GM18873 (cell line): ENCODE measurements around the gene GALNT17.
"Not testable (repeated sequence)": the region's sequence is repeated elsewhere in the genome, so short reads cannot be mapped to it uniquely, and the experiment has no call there.

Experiments
- ATAC-seq: cut with Tn5 transposase; IDR thresholded peaks from one replicate; pipeline ENCODE4 v1.9.1; 2021; ENCODE audit warnings: mild to moderate bottlenecking, moderate library complexity, moderate number of reproducible peaks; ENCODE audit not compliant: unreplicated experiment, low FRiP score

GALNT17 gene

DNA sequence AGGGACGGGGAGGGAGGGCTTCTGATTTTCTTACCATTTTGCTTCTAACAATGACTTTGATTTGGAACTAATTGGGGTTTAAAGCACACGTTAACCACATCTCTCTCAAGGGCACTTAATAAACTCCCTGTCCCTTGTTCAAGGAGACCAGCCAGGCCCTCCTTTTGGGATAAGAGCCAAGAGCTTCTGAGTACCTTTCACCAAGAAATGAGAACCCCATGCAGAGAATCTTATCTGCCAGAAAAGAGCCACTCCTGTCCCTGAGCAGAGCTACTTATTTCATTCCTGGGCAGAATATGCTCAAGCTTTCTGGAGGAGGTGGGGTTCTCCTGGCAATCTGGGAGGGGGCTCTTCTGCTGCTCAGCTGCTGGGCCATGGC lies 574.6 kb downstream of the GALNT17 start:
- no peak for ATAC-seq

DNA sequence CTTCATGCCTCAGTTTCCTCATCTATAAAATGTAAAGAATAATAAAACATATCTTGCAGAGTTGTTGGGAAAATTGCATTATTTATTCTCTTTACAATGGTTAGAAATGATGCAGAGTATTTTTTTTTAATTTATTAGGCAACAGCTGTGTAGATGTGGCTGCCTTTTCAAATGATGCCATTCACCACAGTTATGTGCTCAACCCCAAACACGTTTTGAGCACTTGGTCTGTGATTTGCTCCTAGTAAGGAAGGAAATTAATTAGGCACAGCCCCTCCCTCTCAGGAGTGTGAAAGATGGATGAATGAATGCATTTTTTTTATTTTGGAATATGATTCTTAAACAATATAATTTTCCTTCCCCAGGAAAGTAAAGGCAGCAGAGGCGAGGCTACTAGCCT lies 575.1 kb downstream of the GALNT17 start:
- no peak for ATAC-seq

DNA sequence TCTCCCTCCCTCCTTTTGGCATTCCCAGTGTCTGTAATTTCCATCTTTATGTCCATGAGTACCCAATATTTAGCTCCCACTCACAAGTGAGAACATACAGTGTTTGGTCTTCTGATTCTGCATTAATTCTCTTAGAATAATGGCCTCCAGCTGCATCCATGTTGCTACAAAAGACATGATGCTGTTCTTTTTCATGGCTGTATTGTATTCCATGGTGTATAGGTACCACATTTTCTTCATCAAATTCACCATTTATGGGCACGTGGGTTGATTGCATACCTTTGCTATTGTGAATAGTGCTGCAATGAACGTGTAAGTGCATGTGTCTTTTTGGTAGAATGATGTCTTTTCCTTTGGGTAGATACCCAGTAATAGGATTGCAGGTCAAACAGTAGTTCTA lies 576.8 kb downstream of the GALNT17 start:
- no peak for ATAC-seq

DNA sequence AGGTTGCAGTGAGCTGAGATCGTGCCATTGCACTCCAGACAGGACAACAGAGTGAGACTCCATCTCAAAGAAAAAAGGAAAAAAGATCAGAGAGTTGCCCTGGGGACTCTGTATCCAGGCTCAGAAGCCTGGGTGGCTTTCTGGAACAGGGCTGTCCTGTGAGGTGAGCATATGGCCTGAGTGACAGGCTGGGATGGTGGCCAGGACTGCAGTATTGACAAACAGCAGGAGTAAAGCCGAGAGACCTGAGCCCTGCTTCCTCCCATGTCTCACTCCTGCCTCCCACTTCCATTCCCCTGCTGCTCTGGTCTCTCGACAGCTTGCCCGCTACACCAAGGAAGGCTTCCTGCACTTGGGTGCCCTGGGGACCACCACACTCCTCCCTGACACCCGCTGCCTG lies 578.5 kb downstream of the GALNT17 start:
- no peak for ATAC-seq

DNA sequence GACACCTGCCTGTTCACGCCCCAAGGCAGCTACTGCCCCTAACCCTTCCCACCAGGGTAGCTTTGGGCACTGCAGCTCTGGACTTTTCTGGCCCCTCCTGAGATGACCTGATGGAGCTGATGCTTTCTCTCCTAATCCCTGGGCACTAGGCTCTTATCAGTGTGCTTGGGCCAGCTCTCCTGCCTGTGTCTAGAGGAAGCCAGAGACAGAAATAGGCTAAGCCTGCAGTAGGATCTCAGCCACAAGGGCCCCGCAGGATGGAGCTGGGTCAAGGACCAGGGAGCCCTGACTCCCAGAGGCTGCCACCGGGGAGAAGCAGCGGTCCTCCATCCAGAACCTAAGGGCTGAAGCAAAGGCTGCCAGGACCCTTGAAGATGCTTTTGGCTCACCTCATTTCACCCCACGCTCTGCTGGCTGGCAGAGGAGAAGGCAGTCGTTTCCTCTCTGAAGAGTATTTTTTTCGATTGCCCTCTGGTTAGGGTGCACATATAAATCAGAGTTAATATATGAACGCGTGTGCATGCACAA lies 580.8 kb downstream of the GALNT17 start:
- ATAC-seq = no peak

DNA sequence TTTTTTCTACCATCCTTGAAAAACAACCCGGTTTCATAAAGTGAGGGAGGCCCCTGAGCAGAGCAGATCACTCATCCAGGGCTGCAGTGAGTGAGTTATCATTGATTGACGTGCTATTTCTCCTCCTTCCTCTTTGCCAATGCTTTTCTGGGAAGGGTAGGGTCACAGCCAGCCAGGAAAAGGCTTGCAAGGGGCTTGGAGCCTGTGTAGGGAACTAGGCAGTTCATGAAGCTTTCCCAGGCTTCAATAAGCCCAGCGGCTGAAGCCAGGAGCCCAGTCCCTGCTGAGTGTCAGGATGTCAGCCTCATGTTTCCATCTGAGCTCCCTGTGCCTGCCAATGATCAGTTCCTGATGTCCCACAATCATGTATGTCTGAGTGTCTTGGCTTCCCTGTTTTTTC lies 584.7 kb downstream of the GALNT17 start:
- no peak for ATAC-seq

DNA sequence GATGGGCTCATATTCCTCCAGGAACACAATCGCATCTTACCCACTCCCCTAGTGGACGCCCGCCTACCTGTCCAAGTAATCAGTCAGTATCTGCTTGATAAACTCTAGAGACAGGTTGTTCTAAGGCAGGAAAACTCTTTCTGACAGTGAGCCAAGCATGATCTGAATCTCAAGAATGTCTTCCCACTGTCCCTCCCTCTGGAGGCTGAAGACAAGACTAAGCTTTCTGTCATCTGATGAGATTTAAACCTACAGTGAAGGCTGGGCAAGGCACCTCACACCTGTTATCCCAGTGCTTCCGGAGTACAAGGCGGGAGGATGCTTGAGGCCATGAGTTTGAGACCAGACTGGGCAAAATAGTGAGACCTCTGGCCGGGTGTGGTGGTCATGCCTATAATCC lies 586.6 kb downstream of the GALNT17 start:
- ATAC-seq = no peak

DNA sequence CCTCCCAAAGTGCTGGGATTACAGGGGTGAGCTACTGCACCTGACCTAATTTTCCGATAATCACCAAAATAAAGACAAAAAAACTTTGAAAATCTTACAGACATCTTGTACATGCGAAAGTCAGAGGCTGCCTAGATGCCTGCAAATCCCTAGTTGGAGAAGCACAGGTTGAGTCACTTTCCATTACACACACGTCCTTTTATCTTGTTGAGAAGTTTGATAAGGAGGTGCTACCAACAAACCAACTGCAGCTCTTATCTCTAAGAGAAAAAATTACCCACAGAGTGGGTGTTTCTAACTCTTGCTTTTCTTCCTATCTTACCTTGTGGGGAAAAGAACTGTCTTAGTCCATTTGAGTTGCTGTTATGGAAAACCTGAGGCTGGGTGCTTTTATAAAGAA lies 589.8 kb downstream of the GALNT17 start:
- ATAC-seq = no peak

DNA sequence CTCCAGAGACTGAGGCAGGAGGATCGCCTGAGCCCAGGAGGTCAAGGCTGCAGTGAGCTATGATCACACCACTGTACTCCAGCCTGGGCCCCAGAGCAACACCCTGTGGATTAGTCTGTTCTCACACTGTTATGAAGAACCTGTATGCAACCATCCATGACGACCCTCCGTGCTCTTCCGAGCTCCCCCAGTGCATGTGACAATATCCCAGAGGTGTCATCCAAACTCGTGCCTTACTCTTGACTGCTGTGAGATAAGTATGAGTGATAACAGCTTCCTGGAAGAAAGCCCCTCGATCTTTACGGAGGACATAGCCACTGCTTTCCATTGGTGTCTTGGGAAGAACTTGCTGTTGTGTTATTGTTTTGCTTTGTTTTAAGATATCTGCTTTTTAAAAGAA lies 591.9 kb downstream of the GALNT17 start:
- no peak for ATAC-seq

DNA sequence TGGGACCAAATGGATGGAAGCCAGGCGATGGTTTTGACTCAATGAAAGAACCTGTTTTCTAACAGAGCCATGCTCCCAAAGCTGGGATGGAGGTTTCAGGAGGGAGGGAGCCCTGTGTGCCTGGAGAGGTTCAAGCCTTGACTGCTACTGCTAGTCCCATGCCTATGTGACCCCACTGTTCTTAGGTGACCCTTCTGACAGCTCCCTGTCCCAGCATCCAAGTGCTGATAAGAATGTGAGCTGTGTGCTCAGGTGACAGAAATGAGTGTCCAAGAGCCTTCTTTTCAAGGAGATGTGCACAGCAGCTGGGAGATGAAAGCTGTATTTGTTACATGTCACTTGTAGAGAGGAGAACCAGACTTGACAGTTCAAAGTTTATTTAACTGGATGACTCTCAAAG lies 595.4 kb downstream of the GALNT17 start:
- ATAC-seq = no peak

DNA sequence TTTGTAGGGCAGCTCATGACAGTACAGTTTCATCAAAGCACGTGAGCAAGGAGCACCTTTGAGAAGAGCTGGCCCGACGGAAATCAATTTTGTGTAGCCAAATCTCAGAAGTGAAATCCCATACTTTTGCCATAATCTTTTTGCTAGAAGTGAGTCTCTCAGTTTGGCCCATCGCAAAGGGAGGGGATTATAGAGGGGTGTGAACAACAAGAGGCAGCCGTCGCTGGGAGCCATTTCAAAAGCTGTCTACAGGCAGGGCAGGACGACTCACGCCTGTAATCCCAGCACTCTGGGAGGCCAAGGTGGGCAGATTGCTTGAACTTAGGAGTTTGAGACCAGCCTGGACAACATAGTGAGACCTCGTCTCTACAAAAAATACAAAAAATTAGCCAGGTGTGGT lies 599.8 kb downstream of the GALNT17 start:
- ATAC-seq = no peak

DNA sequence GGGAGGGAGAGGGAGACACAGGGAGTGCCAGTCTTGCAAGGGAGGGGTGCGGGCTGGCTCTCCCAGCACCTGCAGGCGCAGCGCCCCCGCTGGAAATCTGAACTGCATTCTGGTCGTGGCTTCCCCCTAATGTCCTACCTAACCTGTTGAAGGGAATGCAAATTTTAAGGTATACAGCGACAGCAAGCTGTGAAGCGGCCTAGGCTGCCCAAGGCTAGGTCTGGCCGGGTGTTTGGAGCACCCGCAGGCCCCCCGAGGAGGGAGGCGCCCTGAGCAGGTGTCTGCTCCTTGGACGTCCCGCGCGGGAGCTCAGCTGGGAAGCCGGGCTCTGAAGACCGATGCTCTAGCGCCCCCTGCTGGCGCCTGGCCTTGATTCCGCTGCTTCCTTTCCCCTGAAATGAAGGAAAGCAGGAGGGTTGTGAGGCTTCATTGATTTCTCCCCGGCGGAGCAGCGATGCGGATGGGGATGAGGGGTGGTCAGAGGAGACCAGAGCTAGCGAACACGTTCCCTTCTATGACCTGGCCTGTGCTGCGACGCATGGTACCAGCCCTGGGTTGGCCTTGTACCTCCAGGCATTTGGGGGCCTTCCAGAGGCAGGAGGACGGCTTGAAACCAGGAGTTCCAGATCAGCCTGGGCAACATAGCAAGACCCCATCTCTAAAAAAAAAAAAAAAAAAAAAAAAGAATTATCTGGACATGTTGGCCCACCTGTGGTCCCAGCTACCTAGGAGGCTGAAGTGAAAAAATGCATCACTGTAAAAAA lies 601.3 kb downstream of the GALNT17 start:
- ATAC-seq = no peak

DNA sequence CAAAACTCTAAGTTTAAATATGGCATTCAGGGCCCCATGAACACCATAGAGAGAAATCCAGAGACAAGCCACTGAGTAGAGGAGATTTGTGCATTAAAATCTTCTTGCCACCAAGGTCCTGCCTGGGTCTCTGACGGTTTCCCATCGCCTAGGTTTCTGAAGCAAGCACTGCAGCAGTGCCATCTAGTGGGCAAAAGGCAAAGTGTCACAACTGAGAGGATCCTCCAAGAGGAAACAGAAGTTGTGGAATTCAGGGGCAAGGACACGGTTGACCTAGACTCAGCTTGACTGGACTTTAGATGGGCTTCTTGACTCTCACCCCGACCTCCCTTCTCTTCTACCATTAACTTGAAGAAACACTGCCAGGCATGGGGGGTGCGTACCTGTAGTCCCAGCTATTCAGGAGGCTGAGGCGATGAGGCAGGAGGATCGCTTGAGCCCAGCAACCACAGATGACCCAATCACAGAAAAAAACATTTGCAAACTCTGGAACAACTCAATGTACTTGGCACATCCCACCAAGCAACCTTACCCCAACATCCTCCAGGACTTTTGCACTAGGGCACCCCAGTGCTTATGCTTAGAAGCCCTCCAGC lies 604.1 kb downstream of the GALNT17 start:
- ATAC-seq = no peak

DNA sequence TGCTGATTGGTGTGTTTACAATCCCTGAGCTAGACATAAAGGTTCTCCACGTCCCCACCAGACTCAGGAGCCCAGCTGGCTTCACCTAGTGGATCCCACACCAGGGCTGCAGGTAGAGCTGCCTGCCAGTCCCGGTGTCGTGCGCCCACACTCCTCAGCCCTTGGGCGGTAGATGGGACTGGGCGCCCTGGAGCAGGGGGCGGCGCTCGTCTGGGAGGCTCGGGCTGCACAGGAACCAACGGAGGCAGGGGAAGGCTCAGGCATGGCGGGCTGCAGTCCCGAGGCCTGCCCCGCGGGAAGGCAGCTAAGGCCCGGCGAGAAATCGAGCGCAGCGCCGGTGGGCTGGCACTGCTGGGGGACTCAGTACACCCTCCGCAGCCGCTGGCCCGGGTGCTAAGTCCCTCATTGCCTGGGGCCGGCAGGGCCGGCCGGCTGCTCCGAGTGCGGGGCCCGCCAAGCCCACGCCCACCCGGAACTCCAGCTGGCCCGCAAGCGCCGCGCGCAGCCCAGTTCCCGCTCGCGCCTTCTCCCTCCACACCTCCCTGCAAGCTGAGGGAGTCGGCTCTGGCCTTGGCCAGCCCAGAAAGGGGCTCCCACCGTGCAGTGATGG lies 606.1 kb downstream of the GALNT17 start:
- not testable (repeated sequence) for ATAC-seq

DNA sequence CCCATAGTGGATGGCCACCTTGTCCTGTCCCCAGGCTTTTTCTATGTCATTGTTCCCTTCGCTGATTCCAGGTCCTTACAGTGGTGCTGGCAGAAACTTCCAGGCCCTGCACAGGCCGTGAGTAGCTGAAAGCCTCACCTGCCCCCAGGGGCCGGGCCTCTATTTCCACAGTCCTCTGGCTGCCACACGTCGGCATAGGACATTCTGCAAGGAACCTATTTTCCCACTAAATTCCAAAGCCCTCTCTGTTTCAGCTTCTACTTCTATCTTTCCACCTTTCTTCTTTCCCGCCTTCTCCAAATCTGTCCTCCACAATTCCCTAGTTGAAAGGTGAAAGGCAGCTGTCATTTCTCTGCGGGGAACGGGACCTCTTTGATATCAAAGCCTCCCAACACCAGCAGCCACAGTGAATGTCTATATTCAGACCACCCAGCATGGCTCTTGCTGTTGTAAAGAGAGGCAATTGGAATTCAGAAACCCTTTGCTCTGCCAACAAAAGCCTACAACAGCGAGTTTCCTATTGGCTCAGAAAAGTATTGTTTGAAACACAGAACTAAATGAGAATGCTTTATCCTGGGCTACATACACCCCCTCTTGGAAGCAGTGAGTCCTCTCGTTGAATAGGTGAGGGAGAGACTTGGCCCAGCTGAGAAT lies 607.7 kb downstream of the GALNT17 start:
- ATAC-seq = no peak

DNA sequence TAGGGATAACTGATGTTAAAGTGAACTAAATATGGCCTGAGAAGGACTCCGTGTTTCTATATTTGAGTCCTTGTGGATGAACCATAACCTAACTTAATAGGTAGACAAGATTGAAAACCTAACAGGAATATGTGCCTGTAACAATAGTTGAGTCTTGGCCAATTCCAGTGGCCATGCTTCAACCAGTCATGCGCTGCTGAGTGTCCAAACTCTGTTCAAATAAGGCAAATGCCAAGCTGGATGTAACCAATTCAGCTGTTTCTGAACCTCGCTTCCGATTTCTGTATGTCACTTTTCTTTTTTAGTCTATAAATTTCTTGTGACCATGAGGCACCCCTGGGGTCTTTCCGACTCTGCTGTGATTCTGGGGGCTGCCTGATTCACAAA lies 608.2 kb downstream of the GALNT17 start:
- no peak for ATAC-seq

DNA sequence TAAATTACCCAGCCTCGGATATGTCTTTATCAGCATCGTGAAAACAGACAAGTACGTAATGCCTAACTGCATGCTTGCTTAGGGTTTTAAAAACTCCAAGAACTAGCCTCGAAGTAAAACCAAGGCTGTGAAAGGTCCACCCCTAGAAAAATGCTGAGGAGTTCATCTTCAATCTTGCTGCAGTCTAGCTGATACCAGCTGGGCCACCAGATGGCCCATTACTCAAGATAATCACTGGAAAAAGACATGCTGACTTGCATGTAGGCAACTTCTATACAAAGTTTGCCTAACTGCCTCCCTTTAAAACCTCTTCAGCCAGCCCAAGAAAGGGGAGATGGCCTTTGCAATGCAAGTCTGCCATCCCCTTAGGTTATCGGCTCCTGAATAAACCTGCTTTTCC lies 614.1 kb downstream of the GALNT17 start:
- ATAC-seq = no peak

DNA sequence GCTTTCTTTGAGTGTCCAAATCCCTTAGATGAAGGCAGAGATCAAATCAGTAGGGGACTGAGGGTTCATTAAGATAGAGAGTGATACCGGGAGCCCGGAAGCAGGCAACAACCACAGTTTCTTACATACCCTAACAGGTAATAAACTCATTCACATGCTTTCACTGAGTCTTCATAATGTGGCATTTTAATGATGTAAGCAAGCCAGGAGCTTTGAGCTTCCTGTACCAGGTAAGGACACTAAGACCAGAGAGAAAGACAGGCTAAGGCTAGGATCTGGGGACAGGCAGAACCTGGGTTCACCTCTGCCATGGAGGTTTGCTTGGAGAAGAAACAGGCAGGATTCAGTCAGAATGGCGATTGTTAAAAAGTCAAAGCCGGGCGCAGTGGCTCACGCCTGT lies 618.3 kb downstream of the GALNT17 start:
- no peak for ATAC-seq

DNA sequence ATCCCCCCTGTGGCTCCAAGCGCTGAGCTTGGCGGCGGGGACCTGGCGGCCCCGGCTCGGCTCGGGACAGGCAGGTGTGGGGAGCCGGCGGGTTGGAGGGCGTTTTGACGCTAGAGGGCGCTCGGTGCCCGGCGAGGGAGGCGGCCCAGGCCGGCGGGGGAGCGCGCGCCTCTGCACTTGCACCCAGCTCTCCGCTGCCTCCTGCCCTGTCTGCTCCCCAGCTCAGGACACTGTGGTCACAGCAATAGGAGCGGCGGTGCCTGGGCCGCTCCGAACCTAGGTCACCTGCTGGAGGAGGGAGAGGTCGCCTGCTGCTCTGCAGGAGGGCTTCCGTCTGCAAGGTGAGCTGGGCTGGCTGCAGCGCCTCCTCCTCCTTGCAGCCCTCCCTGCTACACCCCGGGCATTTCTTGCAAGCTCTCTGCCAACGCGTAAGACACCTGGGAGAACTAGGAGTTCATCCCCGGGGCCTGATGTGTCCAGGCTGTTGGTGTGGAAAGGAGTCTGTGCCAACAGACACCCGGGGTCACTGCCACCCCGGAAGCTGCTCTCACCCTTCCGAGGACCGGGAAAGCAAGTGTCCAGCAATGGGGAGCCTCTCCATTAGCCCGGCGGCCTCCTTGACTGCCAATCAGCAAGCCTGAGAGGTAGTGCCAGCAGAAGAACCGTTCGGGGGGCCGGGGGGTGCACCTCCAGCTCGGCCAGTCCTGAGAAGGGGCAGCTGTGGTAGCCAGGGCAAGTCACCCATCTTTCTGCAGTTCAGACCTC lies 620.4 kb downstream of the GALNT17 start:
- no peak for ATAC-seq

DNA sequence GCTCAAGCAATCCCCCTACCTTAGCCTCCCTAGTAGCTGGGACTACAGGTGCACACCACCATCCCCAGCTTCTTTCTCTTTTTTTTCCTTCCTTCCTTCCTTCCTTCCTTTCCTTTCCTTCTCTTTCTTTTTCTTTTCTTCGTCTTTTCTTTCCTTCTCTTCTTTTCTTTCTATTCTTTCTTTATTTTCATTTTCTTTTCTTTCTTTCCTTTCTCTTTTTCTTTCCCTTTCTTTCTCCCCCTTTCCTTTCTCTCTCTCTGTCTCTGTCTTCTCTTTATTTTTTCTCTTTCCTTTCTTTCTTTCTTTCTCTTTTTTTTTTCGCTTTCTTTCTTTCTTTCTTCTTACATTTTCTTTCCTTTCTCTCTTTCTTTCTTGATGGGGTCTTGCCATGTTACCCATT lies 621.3 kb downstream of the GALNT17 start:
- no peak for ATAC-seq
